ENCODE measurements around the gene ELAPOR1. TPM values are rescaled to one million over a fixed set of nuclear protein-coding genes. Genes with fewer than 3 reads are reported as not detected.

Gene ELAPOR1
- total and polyA plus RNA-seq, 9 of the 15 experiments (the other 6 are each of a cell fraction or from before 2014, with no cell fraction given) = 0.07 to 1.2 (median 0.18) TPM

GRCh38 chr1:109089242-109090015 is 24.5 kb upstream of the ELAPOR1 start (continued):
- TF ChIP-seq, protein P1, sequence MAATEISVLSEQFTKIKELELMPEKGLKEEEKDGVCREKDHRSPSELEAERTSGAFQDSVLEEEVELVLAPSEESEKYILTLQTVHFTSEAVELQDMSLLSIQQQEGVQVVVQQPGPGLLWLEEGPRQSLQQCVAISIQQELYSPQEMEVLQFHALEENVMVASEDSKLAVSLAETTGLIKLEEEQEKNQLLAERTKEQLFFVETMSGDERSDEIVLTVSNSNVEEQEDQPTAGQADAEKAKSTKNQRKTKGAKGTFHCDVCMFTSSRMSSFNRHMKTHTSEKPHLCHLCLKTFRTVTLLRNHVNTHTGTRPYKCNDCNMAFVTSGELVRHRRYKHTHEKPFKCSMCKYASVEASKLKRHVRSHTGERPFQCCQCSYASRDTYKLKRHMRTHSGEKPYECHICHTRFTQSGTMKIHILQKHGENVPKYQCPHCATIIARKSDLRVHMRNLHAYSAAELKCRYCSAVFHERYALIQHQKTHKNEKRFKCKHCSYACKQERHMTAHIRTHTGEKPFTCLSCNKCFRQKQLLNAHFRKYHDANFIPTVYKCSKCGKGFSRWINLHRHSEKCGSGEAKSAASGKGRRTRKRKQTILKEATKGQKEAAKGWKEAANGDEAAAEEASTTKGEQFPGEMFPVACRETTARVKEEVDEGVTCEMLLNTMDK (IDR thresholded peaks at IDR 0.05; ENCODE audit: borderline replicate concordance, insufficient read depth, low read depth, low read length, poor library complexity, severe bottlenecking) = peak; percentile 87
- peak; percentile 66 for TF ChIP-seq L3MBTL2 (IDR thresholded peaks at IDR 0.05)
- TF ChIP-seq CHD2 (IDR thresholded peaks at IDR 0.05; ENCODE audit: low read depth, low read length) = peak; percentile 9; the same call in 1 of the 2 replicates
- peak; percentile 55; the same call in 1 of the 2 replicates for TF ChIP-seq ZKSCAN1 (IDR thresholded peaks at IDR 0.05; ENCODE audit: low read depth, low read length)
- TF ChIP-seq ATF6 (CRISPR knock-in tag; IDR thresholded peaks at IDR 0.05) = no peak
- peak; percentile 68 to 77 for TF ChIP-seq RAD21 (CRISPR knock-in tag; conservative IDR thresholded peaks at IDR 0.05 in 1 of 2, IDR thresholded peaks at IDR 0.05 in 1 of 2)
- TF ChIP-seq CBFA2T3 (IDR thresholded peaks at IDR 0.05) = no peak
- TF ChIP-seq E2F5 (CRISPR knock-in tag; IDR thresholded peaks at IDR 0.05) = no peak
- TF ChIP-seq, protein P2, sequence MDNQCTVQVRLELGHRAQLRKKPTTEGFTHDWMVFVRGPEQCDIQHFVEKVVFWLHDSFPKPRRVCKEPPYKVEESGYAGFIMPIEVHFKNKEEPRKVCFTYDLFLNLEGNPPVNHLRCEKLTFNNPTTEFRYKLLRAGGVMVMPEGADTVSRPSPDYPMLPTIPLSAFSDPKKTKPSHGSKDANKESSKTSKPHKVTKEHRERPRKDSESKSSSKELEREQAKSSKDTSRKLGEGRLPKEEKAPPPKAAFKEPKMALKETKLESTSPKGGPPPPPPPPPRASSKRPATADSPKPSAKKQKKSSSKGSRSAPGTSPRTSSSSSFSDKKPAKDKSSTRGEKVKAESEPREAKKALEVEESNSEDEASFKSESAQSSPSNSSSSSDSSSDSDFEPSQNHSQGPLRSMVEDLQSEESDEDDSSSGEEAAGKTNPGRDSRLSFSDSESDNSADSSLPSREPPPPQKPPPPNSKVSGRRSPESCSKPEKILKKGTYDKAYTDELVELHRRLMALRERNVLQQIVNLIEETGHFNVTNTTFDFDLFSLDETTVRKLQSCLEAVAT (IDR thresholded peaks at IDR 0.05) = peak in 1 of 2 experiments; percentile 69; a peak in 2 of 4 replicates
- TF ChIP-seq, protein P3, sequence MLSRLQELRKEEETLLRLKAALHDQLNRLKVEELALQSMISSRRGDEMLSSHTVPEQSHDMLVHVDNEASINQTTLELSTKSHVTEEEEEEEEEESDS (CRISPR knock-in tag; IDR thresholded peaks at IDR 0.05) = no peak
- no peak for TF ChIP-seq MCM5 (IDR thresholded peaks at IDR 0.05; ENCODE audit: low read depth)
- TF ChIP-seq SREBF2 (CRISPR knock-in tag; IDR thresholded peaks at IDR 0.05) = no peak
- TF ChIP-seq, protein P4, sequence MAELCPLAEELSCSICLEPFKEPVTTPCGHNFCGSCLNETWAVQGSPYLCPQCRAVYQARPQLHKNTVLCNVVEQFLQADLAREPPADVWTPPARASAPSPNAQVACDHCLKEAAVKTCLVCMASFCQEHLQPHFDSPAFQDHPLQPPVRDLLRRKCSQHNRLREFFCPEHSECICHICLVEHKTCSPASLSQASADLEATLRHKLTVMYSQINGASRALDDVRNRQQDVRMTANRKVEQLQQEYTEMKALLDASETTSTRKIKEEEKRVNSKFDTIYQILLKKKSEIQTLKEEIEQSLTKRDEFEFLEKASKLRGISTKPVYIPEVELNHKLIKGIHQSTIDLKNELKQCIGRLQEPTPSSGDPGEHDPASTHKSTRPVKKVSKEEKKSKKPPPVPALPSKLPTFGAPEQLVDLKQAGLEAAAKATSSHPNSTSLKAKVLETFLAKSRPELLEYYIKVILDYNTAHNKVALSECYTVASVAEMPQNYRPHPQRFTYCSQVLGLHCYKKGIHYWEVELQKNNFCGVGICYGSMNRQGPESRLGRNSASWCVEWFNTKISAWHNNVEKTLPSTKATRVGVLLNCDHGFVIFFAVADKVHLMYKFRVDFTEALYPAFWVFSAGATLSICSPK (IDR thresholded peaks at IDR 0.05; ENCODE audit: borderline replicate concordance) = no peak
- no peak for TF ChIP-seq SLC30A9 (CRISPR knock-in tag; IDR thresholded peaks at IDR 0.05)
- TF ChIP-seq RBM14 (IDR thresholded peaks at IDR 0.05; ENCODE audit: borderline replicate concordance, insufficient read depth, low read depth, low read length) = no peak
- 0 out of 4 replicates have a peak, but pooled peaks of 1 of the 2 experiments have one; percentile 5 for TF ChIP-seq FOXA3 (CRISPR knock-in tag; conservative IDR thresholded peaks at IDR 0.05 in 1 of 2, IDR thresholded peaks at IDR 0.05 in 1 of 2)
- no peak for TF ChIP-seq TSC22D4 (tag; IDR thresholded peaks at IDR 0.05)

Data from K562 (cell line).